ENCODE results near the gene DIO3. TPM values are rescaled to one million over a fixed set of nuclear protein-coding genes. Genes with fewer than 3 reads are reported as not detected.

DIO3 gene
- total and polyA plus RNA-seq, 2 of the 4 experiments (the other 2 are of a cell fraction) = not detected

DNA sequence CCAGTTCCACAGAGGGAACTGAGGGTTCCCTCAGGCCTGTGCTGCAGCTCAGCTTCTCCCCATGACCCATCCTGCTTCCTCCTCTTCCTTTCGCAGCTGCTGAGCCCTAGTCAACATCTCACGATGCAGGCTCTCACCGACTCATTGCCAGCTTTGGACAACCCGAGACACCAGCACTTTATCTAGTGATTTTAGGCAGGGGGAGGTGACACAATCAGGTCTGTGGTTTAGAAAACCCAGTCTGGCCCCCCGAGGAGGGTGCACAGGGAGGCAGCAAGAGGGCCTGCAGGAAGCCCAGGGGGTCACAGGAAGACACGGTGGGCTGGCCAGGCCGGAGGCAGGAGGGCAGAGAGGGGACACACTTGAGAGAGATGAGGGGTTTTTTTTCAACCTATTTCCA, 35.4 kb downstream of the DIO3 start:
- no peak overlapping the region for H3K18ac ChIP-seq (ENCODE audit: low read depth, low read length)
- H4K5ac ChIP-seq (ENCODE audit: low read depth, low read length) = no peak overlapping the region
- ChIA-PET POLR2A (ENCODE audit: unreplicated experiment) (no interaction called here), CTCF (no interaction called here)
- H4K20me1 ChIP-seq (ENCODE audit: insufficient read depth, low read length) = no peaks in the 10 kb centered on the region
- TF ChIP-seq RCOR1 (IDR thresholded peaks at IDR 0.05; ENCODE audit: insufficient replicate concordance, low read length) = no peak
- no peak for TF ChIP-seq MXI1 (IDR thresholded peaks at IDR 0.05; ENCODE audit: borderline replicate concordance, low read depth, low read length)
- no peak for TF ChIP-seq RAD21 (IDR thresholded peaks at IDR 0.05; ENCODE audit: low read length)
- TF ChIP-seq, protein P1, sequence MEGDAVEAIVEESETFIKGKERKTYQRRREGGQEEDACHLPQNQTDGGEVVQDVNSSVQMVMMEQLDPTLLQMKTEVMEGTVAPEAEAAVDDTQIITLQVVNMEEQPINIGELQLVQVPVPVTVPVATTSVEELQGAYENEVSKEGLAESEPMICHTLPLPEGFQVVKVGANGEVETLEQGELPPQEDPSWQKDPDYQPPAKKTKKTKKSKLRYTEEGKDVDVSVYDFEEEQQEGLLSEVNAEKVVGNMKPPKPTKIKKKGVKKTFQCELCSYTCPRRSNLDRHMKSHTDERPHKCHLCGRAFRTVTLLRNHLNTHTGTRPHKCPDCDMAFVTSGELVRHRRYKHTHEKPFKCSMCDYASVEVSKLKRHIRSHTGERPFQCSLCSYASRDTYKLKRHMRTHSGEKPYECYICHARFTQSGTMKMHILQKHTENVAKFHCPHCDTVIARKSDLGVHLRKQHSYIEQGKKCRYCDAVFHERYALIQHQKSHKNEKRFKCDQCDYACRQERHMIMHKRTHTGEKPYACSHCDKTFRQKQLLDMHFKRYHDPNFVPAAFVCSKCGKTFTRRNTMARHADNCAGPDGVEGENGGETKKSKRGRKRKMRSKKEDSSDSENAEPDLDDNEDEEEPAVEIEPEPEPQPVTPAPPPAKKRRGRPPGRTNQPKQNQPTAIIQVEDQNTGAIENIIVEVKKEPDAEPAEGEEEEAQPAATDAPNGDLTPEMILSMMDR (conservative IDR thresholded peaks at IDR 0.05; ENCODE audit: low read depth, low read length) = no peak
- TF ChIP-seq CEBPB (IDR thresholded peaks at IDR 0.05; ENCODE audit: low read depth, low read length) = no peak
- no peak for TF ChIP-seq CHD1 (IDR thresholded peaks at IDR 0.05; ENCODE audit: low read depth, low read length)
- no peak for TF ChIP-seq USF2 (IDR thresholded peaks at IDR 0.05; ENCODE audit: low read depth, low read length)
- no peak for TF ChIP-seq MAZ (IDR thresholded peaks at IDR 0.05; ENCODE audit: borderline replicate concordance, low read depth, low read length)
- TF ChIP-seq NFE2L2 (IDR thresholded peaks at IDR 0.05; ENCODE audit: low read depth, low read length) = no peak
- TF ChIP-seq ELK1 (IDR thresholded peaks at IDR 0.05; ENCODE audit: borderline replicate concordance, low read depth, low read length) = no peak
- no peak for TF ChIP-seq RFX5 (IDR thresholded peaks at IDR 0.05; ENCODE audit: low read depth, low read length)
- TF ChIP-seq POLR2A (IDR thresholded peaks at IDR 0.05; ENCODE audit: low read depth, low read length) = no peak
- no peak for TF ChIP-seq MAFK (IDR thresholded peaks at IDR 0.05; ENCODE audit: low read depth, low read length)
- no peak for TF ChIP-seq SMC3 (IDR thresholded peaks at IDR 0.05; ENCODE audit: low read depth, low read length)
- dilution Hi-C loops (cut with HindIII; ENCODE audit: low sequenced_read_pairs, unreplicated experiment) = no loop called here
- no peak overlapping the region for H3K9ac ChIP-seq (ENCODE audit: low read depth, low read length)
- H3K9me1 ChIP-seq (ENCODE audit: insufficient read depth, low read length) = no peaks in the 10 kb centered on the region
- H2BK20ac ChIP-seq (ENCODE audit: low read depth, low read length) = no peak overlapping the region
- no peaks in the 10 kb centered on the region for H3K4me1 ChIP-seq (ENCODE audit: control insufficient read depth, insufficient read depth, low read length)
- H2AK5ac ChIP-seq (ENCODE audit: low read depth, low read length) = no peak overlapping the region
- no peak overlapping the region for H2BK120ac ChIP-seq (ENCODE audit: low read depth, low read length)
- H3K27me3 ChIP-seq (ENCODE audit: control insufficient read depth, insufficient read depth, low read length) = no peaks in the 10 kb centered on the region; the same call in 1 of the 2 replicates
- H2BK5ac ChIP-seq (ENCODE audit: low read depth, low read length, poor library complexity, severe bottlenecking) = no peak overlapping the region
- 69% methylated on average over 5 of the region's 7 CpGs; no CpG with 5 or more reads in 1 of the 2 experiments for WGBS, 2 experiments (ENCODE audit: extremely low coverage in 2 of 2, insufficient read length in 1 of 2)
- no peak overlapping the region for H3K56ac ChIP-seq (ENCODE audit: extremely low read depth, insufficient read depth, low read length)
- no peak overlapping the region for H3K4ac ChIP-seq (ENCODE audit: low read depth, low read length)
- H3K4me2 ChIP-seq (ENCODE audit: low read depth, low read length) = no peak overlapping the region
- ATAC-seq (ENCODE audit: low read depth) (no peak), DNase-seq (no peak)
- no peaks in the 10 kb centered on the region for H3K79me1 ChIP-seq (ENCODE audit: low read depth in 1 of 2, low read length in 2 of 2)
- no peak overlapping the region for H4K91ac ChIP-seq (ENCODE audit: insufficient read depth, low read depth, low read length)
- no peaks in the 10 kb centered on the region for H3K36me3 ChIP-seq (ENCODE audit: control insufficient read depth, insufficient read depth, low read length)
- no peak overlapping the region for H2BK15ac ChIP-seq (ENCODE audit: low read depth, low read length)
- H4K8ac ChIP-seq (ENCODE audit: low read depth in 2 of 2, low read length in 2 of 2) = no peak overlapping the region
- BruUV-seq (replicated peaks) = no TSS peak
- H3K4me3 ChIP-seq (ENCODE audit: insufficient read depth, low read depth, low read length) = no peak overlapping the region
- in situ Hi-C loops (cut with MboI; ENCODE audit: low sequenced_read_pairs) = no loop called here
- no peaks in the 10 kb centered on the region for H3K9me3 ChIP-seq (ENCODE audit: control insufficient read depth, insufficient read depth, low read length)
- no peak overlapping the region for H3K23ac ChIP-seq (ENCODE audit: low read depth, low read length)
- H2AK9ac ChIP-seq (replicated peaks; ENCODE audit: low read depth, low read length, poor library complexity) = no peak overlapping the region
- H2AFZ ChIP-seq (replicated peaks; ENCODE audit: low read length, poor library complexity) = no peak overlapping the region
- intact Hi-C loops (cut with micrococcal nuclease) = no loop called here
- no peak overlapping the region for H3K27ac ChIP-seq (ENCODE audit: insufficient read depth, low read length)
- H3K14ac ChIP-seq (replicated peaks; ENCODE audit: low read depth, low read length) = no peak overlapping the region

All from IMR-90 (cell line).